Vagina (tissue), 2 donors: ENCODE data around the gene CCNG2. TPM values are rescaled to one million over a fixed set of nuclear protein-coding genes. Genes with fewer than 3 reads are reported as not detected.

ENCODE experiments used
- DNase-seq, 2 donors: peaks; one replicate each; pipeline ENCODE4 v3.0.0-alpha.2; 2017; ENCODE audit errors: extremely low spot score in 2 of 2
- H3K27ac ChIP-seq: fragments of 200-600 bp; sonication (generic); one replicate; pipeline ENCODE4 v1.5.1; 2019
- H3K27me3 ChIP-seq: fragments of 200-600 bp; sonication (generic); one replicate; pipeline ENCODE4 v1.5.1; 2019
- H3K36me3 ChIP-seq, 2 donors: fragments of 200-600 bp; sonication (generic); one replicate each; pipeline ENCODE4 v1.5.1; 2017 to 2019
- H3K4me1 ChIP-seq: fragments of 200-600 bp; sonication (generic); one replicate; pipeline ENCODE4 v1.5.1; 2019
- H3K4me3 ChIP-seq, 2 donors: fragments of 200-600 bp; sonication (generic); 1 replicate in 1 of 2; 2 replicates in 1 of 2; pipeline ENCODE4 v1.5.1; 2016 to 2019
- H3K9me3 ChIP-seq: fragments of 200-600 bp; sonication (generic); one replicate; pipeline ENCODE4 v1.5.1; 2019
- CTCF ChIP-seq, 3 experiments: fragments of 450-650 bp in 2 of 3; fragments of 200-600 bp in 1 of 3; sonication (generic) in 1 of 3; IDR thresholded peaks; one replicate each; pipeline ENCODE4 v1.5.1; 2017 to 2019; ENCODE audit warnings: antibody characterized with exemption in 3 of 3, mild to moderate bottlenecking in 2 of 3, moderate library complexity in 2 of 3
- POLR2A ChIP-seq, 2 donors: fragments of 450-650 bp; IDR thresholded peaks; one replicate each; pipeline ENCODE4 v1.6.1; 2017; ENCODE audit warnings: antibody characterized with exemption in 2 of 2, mild to moderate bottlenecking in 2 of 2, moderate library complexity in 2 of 2
- POLR2AphosphoS5 ChIP-seq, 2 donors: sonication (generic); formaldehyde crosslinking; IDR thresholded peaks; one replicate each; pipeline ENCODE4 v1.9.0; 2017; ENCODE audit warnings: antibody characterized with exemption in 2 of 2, mild to moderate bottlenecking in 2 of 2, low read depth in 1 of 2; ENCODE audit not compliant: insufficient read depth in 1 of 2
- intact Hi-C: fragments of 100-400 bp; cut with DNase I; formaldehyde crosslinking; loops from one replicate; pipeline ENCODE4 v1.15.1; 2023
- total RNA-seq: library from RNA; depleted of rRNA; stranded (reverse); fragments of >200 nt; gene quantifications from one replicate; pipeline ENCODE4 v1.2.3, GENCODE V29; 2016

CCNG2 gene
- total RNA-seq, 1 donor from 2014 or later, result 31.4 TPM

GRCh38 chr4:77141964-77142645 lies 14.9 kb upstream of the CCNG2 start:
- intact Hi-C loops, result no loop called here
- no peak for DNase-seq
- H3K9me3 ChIP-seq, result no peaks in the 10 kb centered on the region
- H3K4me1 ChIP-seq, result peaks cover 20% of the 10 kb centered on the region
- no peak overlapping the region for H3K27ac ChIP-seq
- H3K36me3 ChIP-seq, result no peaks in the 10 kb centered on the region
- TF ChIP-seq CTCF (IDR thresholded peaks at IDR 0.05) (no peak), POLR2A (IDR thresholded peaks at IDR 0.05) (no peak), POLR2AphosphoS5 (IDR thresholded peaks at IDR 0.05; ENCODE audit: insufficient read depth in 1 of 2, low read depth in 1 of 2) (no peak)
- no peak overlapping the region for H3K4me3 ChIP-seq
- H3K27me3 ChIP-seq, result no peaks in the 10 kb centered on the region

- no peak overlapping the region for H3K4me3 ChIP-seq
- no peak overlapping the region for H3K27ac ChIP-seq
- no peak for DNase-seq
- no peak for TF ChIP-seq CTCF (IDR thresholded peaks at IDR 0.05)
- TF ChIP-seq POLR2AphosphoS5 (IDR thresholded peaks at IDR 0.05; ENCODE audit: insufficient read depth in 1 of 2, low read depth in 1 of 2), result no peak
- no peak for TF ChIP-seq POLR2A (IDR thresholded peaks at IDR 0.05)
- H3K36me3 ChIP-seq, result no peaks in the 10 kb centered on the region
- H3K27me3 ChIP-seq, result no peaks in the 10 kb centered on the region
- intact Hi-C loops, result no loop called here
- no peaks in the 10 kb centered on the region for H3K9me3 ChIP-seq
- H3K4me1 ChIP-seq, result peaks cover 22% of the 10 kb centered on the region
Observed at GRCh38 chr4:77142646-77143028, 14.4 kb upstream of the CCNG2 start.

- no peaks in the 10 kb centered on the region for H3K9me3 ChIP-seq
- intact Hi-C loops, result no loop called here
- DNase-seq, result no peak
- no peak overlapping the region for H3K4me3 ChIP-seq
- H3K4me1 ChIP-seq, result peaks cover 22% of the 10 kb centered on the region
- no peaks in the 10 kb centered on the region for H3K36me3 ChIP-seq
- no peaks in the 10 kb centered on the region for H3K27me3 ChIP-seq
- no peak overlapping the region for H3K27ac ChIP-seq
- TF ChIP-seq POLR2A (IDR thresholded peaks at IDR 0.05), result no peak
- TF ChIP-seq CTCF (IDR thresholded peaks at IDR 0.05), result no peak
- no peak for TF ChIP-seq POLR2AphosphoS5 (IDR thresholded peaks at IDR 0.05; ENCODE audit: insufficient read depth in 1 of 2, low read depth in 1 of 2)
Observed at GRCh38 chr4:77143091-77143490, 13.9 kb upstream of the CCNG2 start.

GRCh38 chr4:77145842-77146185 lies 11.2 kb upstream of the CCNG2 start:
- no peak for DNase-seq
- H3K27me3 ChIP-seq, result no peaks in the 10 kb centered on the region
- H3K27ac ChIP-seq, result peak overlapping the region; percentile 29
- intact Hi-C loops, result no loop called here
- H3K4me1 ChIP-seq, result peaks cover 22% of the 10 kb centered on the region
- H3K4me3 ChIP-seq, result no peak overlapping the region
- H3K9me3 ChIP-seq, result no peaks in the 10 kb centered on the region
- no peak for TF ChIP-seq CTCF (IDR thresholded peaks at IDR 0.05)
- no peak for TF ChIP-seq POLR2A (IDR thresholded peaks at IDR 0.05)
- H3K36me3 ChIP-seq, result no peaks in the 10 kb centered on the region

GRCh38 chr4:77146186-77147078 lies 10.6 kb upstream of the CCNG2 start:
- no peak for DNase-seq
- Histone ChIP-seq H3K9me3 (no peaks in the 10 kb centered on the region), H3K36me3 (no peaks in the 10 kb centered on the region), H3K27me3 (no peaks in the 10 kb centered on the region), H3K27ac (peak overlapping the region; percentile 29), H3K4me3 (no peak overlapping the region), H3K4me1 (peaks cover 22% of the 10 kb centered on the region)
- intact Hi-C loops, result no loop called here
- TF ChIP-seq CTCF (IDR thresholded peaks at IDR 0.05) (no peak), POLR2A (IDR thresholded peaks at IDR 0.05) (no peak), POLR2AphosphoS5 (IDR thresholded peaks at IDR 0.05; ENCODE audit: insufficient read depth in 1 of 2, low read depth in 1 of 2) (no peak)
